Nephron (organoid): ENCODE measurements around the gene DCN.

Experiments used
- H3K27ac Mint-ChIP-seq, 3 experiments: 2 replicates each; pipeline ENCODE4 v1.8.0; 2020; ENCODE audit warnings: mixed read lengths in 3 of 3, mild to moderate bottlenecking in 2 of 3, moderate library complexity in 1 of 3
- H3K27me3 Mint-ChIP-seq: 2 replicates; pipeline ENCODE4 v1.8.0; 2021; ENCODE audit warnings: low read depth, mild to moderate bottlenecking, moderate library complexity, mixed read lengths
- H3K36me3 Mint-ChIP-seq: 2 replicates; pipeline ENCODE4 v1.8.0; 2020; ENCODE audit warnings: low read depth, mixed read lengths
- H3K4me1 Mint-ChIP-seq: 2 replicates; pipeline ENCODE4 v1.8.0; 2020; ENCODE audit warnings: mixed read lengths
- H3K4me3 Mint-ChIP-seq, 3 experiments: 2 replicates each; pipeline ENCODE4 v1.8.0; 2020; ENCODE audit warnings: mild to moderate bottlenecking in 3 of 3, mixed read lengths in 3 of 3, moderate library complexity in 2 of 3
- H3K9me3 Mint-ChIP-seq: 2 replicates; pipeline ENCODE4 v1.8.0; 2020; ENCODE audit warnings: mixed read lengths
- TF ChIP-seq, protein P1 (sequence below), 3 experiments: fragments of 200-600 bp; sonication (generic); IDR thresholded peaks; one replicate each; pipeline ENCODE4 v1.5.0; 2021; ENCODE audit warnings: antibody characterized with exemption in 3 of 3; ENCODE audit not compliant: unreplicated experiment in 3 of 3

The DCN gene

DNA sequence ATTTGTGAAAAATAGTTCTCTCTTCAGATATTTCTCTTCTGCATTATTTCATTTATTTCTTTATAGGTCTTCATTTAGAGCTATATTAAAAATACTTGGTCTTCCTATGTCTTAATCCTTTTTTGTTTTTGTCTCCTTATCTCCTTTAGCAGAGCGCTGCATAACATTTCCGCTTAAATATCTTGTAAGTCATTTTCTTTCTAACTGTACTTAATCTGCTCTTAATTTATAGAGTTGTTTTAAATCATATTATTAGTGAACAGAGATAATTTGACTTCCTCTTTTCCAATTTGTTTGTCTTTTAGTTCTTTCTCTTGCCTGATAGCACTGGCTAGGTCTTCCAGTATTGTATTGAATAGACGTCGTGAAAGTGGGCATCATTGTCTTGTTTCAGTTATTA is 89.3 kb downstream of the DCN start:
- Mint-ChIP-seq H3K27ac (peak overlapping the region in 1 of 3 experiments; percentile 7), H3K27me3 (no peaks in the 10 kb centered on the region), H3K4me3 (no peak overlapping the region), H3K36me3 (peaks cover 8% of the 10 kb centered on the region), H3K4me1 (peaks cover 8% of the 10 kb centered on the region), H3K9me3 (peaks cover 31% of the 10 kb centered on the region)
- TF ChIP-seq, protein P1, sequence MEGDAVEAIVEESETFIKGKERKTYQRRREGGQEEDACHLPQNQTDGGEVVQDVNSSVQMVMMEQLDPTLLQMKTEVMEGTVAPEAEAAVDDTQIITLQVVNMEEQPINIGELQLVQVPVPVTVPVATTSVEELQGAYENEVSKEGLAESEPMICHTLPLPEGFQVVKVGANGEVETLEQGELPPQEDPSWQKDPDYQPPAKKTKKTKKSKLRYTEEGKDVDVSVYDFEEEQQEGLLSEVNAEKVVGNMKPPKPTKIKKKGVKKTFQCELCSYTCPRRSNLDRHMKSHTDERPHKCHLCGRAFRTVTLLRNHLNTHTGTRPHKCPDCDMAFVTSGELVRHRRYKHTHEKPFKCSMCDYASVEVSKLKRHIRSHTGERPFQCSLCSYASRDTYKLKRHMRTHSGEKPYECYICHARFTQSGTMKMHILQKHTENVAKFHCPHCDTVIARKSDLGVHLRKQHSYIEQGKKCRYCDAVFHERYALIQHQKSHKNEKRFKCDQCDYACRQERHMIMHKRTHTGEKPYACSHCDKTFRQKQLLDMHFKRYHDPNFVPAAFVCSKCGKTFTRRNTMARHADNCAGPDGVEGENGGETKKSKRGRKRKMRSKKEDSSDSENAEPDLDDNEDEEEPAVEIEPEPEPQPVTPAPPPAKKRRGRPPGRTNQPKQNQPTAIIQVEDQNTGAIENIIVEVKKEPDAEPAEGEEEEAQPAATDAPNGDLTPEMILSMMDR (IDR thresholded peaks at IDR 0.05; ENCODE audit: unreplicated experiment in 3 of 3), result no peak

- Mint-ChIP-seq H3K36me3 (peaks cover 8% of the 10 kb centered on the region), H3K27me3 (no peaks in the 10 kb centered on the region), H3K9me3 (peaks cover 42% of the 10 kb centered on the region), H3K4me3 (no peak overlapping the region), H3K27ac (no peak overlapping the region), H3K4me1 (peaks cover 6% of the 10 kb centered on the region)
- TF ChIP-seq, protein P1 (IDR thresholded peaks at IDR 0.05; ENCODE audit: unreplicated experiment in 3 of 3), result no peak
These were observed 90.5 kb downstream of the DCN start for GRCh38 chr12:91091916-91092715.
